Left lobe of liver (tissue), 2 donors: ENCODE measurements around the gene FGF14. TPM values are rescaled to one million over a fixed set of nuclear protein-coding genes. Genes with fewer than 3 reads are reported as not detected.

ENCODE experiments used
- ATAC-seq: fragments of 200-7000 bp; cut with Tn5 transposase; one replicate; pipeline ENCODE4 v1.9.1; 2020; ENCODE audit warnings: mild to moderate bottlenecking, moderate library complexity
- DNase-seq: peaks from one replicate; pipeline ENCODE4 v3.0.0-alpha.2; 2020; ENCODE audit warnings: low spot score
- total RNA-seq: library from RNA; stranded (reverse); gene quantifications from one replicate; pipeline ENCODE4 v1.2.1, GENCODE V29; 2021
- donor health status: DM: no; HTN: no; CAD: no; lungs with moderate emphysema.
- donor health status: DM: no; HTN: yes; CAD: no.

FGF14 gene
- total RNA-seq, 1 donor from 2014 or later: 0.48 TPM

DNA sequence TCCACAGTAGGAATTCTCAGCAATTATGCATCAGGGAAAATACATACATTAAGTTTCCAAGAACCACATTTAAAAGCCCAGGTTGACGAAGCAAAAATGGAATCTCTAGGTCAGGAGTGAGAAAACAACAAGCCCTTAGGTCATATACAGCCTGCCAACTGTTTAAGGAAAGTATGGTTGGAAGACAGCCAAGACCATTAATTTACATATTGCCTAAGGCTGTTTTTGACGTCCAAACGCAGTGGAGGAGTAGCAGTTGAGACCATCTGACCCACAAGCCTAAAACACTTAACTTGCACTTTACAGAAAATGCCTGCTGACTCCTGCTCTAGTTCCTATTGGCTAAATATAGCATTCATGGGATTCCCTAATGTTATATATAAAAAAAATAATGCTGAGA, 650.4 kb downstream of the FGF14 start:
- no peak for DNase-seq
- ATAC-seq: no peak

DNA sequence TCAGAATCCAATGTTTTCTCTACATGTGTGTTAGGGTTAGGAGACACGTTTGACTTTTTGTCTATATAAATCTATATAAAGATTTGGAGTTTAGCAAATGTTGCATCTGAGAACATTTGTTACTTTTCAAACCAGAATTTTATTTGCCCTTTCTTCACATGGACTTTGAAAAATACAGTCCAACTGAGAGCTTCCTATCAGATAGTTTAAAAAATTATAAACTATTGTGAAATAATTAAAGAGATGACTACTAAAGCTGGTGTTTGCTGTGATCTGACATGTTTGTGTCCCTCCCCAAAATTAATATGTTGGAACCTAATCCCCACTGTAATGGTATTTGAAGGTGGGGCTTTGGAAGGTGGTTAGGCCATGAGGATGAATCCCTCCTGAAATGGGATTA, 652.3 kb downstream of the FGF14 start:
- ATAC-seq: no peak
- no peak for DNase-seq

GRCh38 chr13:101747039-101747438, 654.8 kb downstream of the FGF14 start:
- DNase-seq: no peak
- ATAC-seq: peak; percentile 67

GRCh38 chr13:101746513-101746912, 655.3 kb downstream of the FGF14 start:
- ATAC-seq: peak; percentile 45
- DNase-seq: no peak

DNA sequence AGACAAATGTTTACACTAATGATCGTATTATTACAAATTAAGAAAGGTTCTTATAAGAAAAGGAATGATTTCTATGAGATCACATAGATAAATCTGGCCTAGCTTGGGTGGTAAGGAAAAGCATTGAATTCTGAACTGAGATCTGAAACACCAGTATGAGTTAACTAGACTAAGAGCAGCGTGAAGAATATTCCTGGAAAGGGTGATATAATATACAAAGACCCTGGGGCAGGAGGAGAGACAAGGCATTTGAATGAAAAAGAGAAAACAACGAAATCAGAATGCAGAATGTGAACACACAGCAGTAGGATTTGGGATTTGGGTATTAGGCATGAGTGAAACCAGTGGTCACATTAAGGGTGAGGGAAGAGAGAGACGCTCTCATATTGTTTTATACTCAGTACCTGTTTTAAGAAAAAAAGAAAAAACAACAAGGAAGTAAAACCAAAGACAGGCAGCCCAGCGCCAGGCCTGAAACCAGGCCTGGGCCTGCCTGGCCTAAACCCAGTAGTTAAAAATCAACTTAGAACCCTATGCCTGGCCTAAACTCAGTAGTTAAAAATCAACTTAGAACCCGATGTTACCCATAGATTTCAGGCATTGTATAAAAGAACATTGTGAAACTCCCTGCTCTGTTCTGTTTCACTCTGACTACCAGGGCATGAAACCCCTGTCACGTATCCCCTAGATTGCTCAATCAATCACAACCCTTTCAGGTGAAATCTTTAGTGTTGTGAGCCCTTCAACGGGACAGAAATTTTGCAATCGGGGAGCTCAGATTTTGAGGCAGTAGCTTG, 662.3 kb downstream of the FGF14 start:
- ATAC-seq: peak; percentile 92

GRCh38 chr13:101738336-101738735, 663.5 kb downstream of the FGF14 start:
- DNase-seq: no peak
- ATAC-seq: peak; percentile 67

More for the DNA sequence above, 662.3 kb downstream of the FGF14 start:
- peak; percentile 80 for DNase-seq

DNA sequence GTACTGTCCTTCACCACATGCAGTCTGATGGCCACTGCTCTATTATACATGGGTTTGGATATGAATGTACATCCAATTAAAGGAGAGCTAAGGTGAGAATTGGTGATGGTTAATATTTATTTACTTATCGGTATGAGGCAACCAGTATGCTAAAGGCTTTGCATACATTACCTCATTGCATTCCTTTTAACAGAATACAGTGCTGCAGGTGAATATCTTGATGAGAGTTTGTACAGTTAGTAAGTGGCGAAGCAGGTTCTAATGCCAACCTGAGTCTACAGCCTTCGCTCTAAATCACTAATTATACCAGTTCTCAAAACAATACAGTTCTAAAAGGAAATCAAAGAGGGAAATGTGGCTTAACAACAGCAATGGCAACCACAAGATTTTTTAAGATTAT, 665.3 kb downstream of the FGF14 start:
- no peak for DNase-seq
- ATAC-seq: no peak

- DNase-seq: no peak
- ATAC-seq: no peak
Observed at GRCh38 chr13:101730420-101731000, 671.3 kb downstream of the FGF14 start.

DNA sequence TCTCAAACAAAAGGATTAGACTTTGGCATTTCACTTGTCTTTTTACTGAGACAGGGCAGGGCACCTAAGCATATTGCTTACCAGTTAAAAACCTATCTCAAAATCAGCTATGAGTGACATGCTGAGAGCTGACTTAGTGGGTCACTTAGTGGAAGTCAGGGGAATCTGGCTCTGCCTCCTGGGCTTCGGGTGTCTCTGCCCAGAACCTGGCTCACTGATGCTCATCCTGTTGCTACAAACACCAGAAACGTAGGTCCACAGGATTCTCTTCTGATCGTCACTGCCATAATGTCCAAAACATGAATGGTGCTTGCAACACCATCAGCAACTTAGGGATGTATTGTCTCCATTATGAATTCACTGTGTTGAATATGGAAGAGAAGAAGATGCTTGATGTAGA, 673.2 kb downstream of the FGF14 start:
- DNase-seq: no peak
- ATAC-seq: no peak

GRCh38 chr13:101728021-101728420, 673.8 kb downstream of the FGF14 start:
- DNase-seq (no peak), ATAC-seq (no peak)

- DNase-seq: no peak
- ATAC-seq: peak; percentile 84
Observed at GRCh38 chr13:101727118-101727517, 674.7 kb downstream of the FGF14 start.

- no peak for DNase-seq
- no peak for ATAC-seq
Observed at GRCh38 chr13:101726681-101727080, 675.2 kb downstream of the FGF14 start.

DNA sequence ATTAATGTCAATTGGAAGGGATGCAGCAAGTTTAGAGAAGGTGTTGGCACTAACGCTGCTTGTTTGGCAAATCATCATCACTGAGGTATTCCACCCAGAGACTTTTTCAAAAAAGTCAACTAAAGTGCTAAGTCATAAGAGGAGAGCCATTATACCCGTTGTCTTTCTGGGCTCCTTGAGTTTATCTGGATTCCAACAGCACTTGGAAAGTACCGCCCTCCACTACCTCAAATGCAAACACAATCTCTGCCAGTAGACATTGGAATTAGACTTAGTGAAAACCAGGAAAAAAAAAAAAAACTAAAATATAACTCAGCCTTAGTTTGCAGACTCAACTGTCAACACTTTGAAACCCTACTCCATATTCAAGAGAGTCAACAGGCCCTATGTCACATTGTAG, 683.4 kb downstream of the FGF14 start:
- no peak for ATAC-seq
- DNase-seq: no peak

GRCh38 chr13:101717353-101717752, 684.5 kb downstream of the FGF14 start:
- ATAC-seq (no peak), DNase-seq (no peak)

- DNase-seq: no peak
- no peak for ATAC-seq
Observed at GRCh38 chr13:101714195-101714594, 687.7 kb downstream of the FGF14 start.

GRCh38 chr13:101712026-101712348, 689.9 kb downstream of the FGF14 start:
- no peak for ATAC-seq
- DNase-seq: no peak

DNA sequence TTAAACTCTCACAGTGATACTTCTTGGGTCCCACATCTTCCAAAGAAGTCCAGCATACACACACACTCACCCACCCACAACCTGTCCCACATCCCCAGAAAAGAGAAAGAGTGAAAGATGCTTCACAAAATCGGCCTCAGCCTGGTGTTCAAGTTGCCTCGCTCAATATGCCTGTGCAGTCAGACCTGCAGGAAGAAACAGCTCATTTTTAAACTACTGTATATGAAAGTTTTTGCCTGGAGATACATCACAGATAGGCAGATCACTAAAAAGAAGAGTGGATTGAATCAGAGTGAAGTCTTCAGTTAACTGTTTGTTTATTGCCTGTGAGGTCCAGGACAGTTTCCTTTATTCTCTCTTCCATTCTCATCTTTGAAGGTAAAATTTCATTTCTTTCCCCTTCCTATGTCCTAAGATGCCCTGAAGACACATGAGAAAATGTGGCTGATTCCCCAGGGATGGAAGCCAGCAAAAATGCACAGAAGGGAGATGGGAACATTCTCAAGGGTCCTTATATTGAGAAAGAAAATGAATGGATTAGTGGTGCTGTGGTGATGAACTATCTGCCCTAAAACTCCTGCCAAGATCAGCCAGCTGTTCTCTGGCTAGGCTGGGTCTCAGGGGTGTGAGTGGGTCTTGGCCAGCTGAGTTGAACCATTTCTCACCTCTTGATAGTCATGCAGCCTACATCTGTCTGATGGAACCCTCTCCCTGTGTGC, 690.4 kb downstream of the FGF14 start:
- DNase-seq (no peak), ATAC-seq (no peak)

DNA sequence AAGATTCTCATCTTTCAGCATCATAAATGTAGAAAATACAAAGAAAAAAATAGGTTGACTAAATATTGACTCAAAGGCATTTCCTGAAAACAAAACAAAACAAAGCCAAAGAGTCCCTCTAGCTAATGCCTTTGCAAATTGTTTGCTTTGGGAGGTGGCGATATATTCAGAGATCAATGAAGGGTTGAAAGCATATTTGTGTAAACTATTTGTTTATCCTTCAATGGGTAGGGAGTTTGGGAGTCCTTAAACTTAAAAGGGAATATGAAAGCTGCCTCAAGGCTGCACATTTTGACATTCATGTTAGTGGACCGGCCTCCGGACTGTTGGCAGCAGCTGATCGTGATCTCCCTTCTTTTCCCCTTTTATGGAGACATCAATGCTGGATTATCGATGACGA, 691.9 kb downstream of the FGF14 start:
- DNase-seq (no peak), ATAC-seq (peak; percentile 56)

GRCh38 chr13:101708115-101708514, 693.7 kb downstream of the FGF14 start:
- DNase-seq: no peak
- no peak for ATAC-seq

DNA sequence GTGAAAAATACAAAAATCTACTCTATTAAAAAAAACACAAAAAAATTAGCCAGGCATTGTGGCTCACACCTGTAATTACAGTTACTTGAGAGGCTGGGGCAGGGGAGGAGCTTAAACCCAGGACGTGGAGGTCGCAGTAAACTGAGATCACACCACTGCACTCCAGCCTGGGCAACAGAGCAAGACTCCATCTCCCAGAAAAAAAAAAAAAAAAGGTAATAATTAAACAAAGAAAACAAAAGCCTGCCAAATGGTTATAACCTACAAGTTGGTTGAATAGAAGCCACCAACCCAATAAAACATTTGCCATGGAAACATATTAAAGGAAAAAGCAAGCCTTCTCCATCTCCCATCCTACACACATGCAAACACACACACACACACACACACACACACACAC, 694.2 kb downstream of the FGF14 start:
- ATAC-seq (peak; percentile 40), DNase-seq (no peak)

- DNase-seq (peak; percentile 75), ATAC-seq (peak; percentile 79)
Observed at GRCh38 chr13:101706651-101707050, 695.2 kb downstream of the FGF14 start.

- DNase-seq: no peak
- no peak for ATAC-seq
Observed at GRCh38 chr13:101703838-101704237, 698.0 kb downstream of the FGF14 start.
